GM18499 (cell line): ENCODE data around the gene SLC13A3.

Experiments used
- ATAC-seq: cut with Tn5 transposase; IDR thresholded peaks from one replicate; pipeline ENCODE4 v1.9.1; 2021; ENCODE audit warnings: moderate number of reproducible peaks; ENCODE audit not compliant: insufficient read depth, unreplicated experiment

SLC13A3 gene, protein sequence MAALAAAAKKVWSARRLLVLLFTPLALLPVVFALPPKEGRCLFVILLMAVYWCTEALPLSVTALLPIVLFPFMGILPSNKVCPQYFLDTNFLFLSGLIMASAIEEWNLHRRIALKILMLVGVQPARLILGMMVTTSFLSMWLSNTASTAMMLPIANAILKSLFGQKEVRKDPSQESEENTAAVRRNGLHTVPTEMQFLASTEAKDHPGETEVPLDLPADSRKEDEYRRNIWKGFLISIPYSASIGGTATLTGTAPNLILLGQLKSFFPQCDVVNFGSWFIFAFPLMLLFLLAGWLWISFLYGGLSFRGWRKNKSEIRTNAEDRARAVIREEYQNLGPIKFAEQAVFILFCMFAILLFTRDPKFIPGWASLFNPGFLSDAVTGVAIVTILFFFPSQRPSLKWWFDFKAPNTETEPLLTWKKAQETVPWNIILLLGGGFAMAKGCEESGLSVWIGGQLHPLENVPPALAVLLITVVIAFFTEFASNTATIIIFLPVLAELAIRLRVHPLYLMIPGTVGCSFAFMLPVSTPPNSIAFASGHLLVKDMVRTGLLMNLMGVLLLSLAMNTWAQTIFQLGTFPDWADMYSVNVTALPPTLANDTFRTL

DNA sequence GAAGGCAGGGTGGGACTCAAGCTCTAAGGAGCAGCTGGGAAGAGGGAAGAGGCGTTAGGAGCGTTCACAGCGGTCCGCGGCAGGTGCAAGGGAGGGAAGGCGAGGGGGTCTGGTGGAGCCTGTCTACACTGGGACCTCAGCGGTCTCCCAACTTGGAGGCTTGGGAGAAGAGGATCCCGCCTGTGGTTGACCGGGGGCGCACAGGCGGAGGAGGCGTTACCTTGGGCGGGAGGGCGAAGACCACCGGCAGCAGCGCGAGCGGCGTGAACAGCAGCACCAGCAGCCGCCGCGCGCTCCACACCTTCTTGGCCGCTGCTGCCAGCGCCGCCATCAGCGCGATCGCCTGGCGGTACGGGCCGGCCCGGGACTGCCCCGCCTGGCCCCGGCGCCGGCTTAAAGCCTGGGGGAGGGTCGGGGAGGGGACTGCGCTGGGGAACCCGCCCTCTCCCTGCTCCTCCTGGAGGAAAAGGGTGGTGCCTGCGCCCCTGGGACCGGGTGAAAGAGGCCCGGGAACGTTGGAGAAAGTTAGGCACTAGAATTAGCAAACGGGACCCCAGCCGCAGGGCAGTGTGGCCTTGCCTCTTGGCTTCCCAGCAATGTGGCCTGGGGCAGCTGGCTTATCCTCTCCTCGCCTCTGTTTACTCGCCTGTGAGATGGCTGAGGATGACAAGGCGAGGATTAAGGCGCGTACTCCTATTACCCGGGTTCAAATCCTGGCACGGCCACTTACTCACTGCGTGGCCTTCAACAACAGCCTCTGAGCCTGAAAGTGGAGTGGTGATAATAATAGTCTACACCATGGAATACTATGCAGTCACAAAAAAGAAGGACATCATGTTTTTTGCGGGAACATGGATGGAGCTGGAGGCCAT is at the start of gene SLC13A3:
SLC13A3 (minus strand) TSS at position 369 of the 872 bp plus-strand sequence; CDS start at position 331, 38 bp downstream.
- ATAC-seq = no peak

DNA sequence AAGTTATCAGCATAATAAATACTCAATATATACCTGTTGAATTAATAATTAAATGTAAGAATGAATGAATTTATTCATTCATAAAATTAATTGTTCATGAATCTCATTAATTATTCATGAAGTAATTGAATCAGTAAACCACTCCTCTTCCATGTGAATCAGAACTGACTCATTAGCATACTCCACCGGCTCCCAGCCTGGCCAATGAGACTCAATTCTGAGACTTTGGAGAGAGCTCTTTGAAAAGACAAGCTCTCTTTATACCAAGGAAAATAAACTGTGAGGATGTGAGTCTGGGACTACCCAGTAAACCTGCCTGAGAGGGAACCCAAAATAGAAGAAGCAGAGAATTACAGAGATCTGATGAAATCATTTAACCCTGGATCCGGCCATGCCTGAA is 49.8 kb upstream of the SLC13A3 start:
- no peak for ATAC-seq

DNA sequence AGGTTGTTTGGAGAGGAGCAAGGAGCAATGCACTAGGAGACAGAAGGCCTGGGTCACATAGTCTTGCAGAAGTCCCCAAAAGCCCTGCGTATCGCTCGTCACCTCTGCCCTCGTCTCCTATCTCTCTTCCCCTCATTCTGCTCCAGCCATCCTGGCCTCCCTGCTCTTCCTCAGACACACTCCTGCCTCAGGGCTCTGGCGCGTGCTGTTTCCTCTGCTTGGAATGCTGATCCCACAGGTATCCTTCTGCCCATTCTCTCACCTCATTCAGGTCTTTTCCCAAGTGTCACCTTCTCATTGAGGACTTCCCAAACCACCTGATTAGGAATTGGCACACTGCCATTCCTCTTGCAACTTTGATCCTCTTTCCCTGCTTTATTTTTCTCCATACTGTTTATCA is 49.2 kb upstream of the SLC13A3 start:
- ATAC-seq = no peak

DNA sequence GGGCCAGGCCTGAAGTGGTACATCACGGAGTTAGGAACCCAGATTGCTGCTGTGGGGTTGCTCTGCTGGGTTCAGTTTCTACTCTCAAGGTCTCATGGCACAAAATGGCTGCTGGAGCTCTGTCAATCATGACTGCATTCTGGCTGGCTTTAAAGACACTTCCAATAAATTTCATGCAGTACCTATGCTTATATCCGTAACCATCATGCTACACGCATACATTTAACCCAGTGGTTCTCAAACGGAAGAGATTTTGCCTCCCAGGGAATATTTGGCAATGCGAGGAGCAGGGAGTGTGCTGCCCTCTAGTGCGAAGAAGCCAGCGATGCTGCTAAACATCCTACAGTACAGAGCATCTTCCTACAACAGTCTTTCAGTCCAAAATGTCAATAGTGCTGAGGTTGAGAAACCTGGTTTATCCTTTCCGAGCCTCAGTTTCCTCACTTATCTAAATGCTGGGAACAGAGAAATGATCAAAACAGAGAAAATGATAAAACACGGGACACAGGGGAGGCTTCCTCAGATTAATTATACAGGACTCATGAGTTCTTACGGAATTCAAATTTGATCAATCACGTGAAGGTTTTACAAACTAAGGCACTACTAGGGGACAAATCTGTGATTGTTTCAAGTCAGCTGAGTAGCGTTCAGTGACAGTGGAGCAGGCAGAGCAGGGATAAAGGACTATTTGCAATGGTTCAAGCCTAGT is 48.5 kb upstream of the SLC13A3 start:
- ATAC-seq = no peak

DNA sequence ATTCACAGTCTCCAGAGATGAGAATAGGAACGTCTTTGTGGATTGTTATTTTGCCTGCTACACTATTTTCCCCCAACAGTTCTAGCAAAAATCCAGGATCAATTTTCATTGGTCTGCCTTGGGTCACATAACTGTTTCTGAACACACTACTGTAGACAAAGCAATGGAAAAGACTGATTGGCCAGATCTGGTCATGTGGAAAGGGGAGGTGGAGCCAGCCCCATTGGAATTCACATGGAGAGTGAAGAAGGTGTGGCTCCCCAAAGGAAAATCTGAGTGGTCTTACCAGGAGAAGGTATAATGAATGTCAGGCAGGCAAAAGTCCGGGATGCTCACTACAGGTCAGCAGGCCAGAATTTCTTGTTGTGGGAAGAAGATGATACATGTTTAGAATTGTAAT is 47.5 kb upstream of the SLC13A3 start:
- no peak for ATAC-seq

DNA sequence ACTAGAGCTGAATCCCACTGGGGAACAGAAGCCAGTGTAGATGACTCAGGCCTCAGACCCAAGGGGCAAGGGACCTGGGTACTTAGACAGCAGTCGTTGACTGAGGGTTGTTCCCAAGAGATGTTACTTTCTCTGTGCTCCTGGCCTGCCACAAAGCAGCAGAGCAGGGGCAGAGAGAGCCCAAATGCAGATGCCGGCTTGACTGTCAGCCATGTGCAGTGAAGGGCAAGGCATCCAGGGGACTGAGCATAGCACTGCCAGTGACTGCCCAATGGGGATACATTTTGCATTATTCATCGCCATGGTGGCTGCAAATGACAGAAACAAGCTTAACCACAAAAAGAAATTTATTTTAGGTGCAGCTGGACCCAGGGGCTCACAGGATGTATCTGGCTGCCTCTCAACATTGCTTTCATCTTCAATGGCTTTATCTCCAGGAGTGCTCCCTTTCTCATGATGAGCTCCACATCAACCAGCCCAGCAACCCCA is 45.6 kb upstream of the SLC13A3 start:
- no peak for ATAC-seq

DNA sequence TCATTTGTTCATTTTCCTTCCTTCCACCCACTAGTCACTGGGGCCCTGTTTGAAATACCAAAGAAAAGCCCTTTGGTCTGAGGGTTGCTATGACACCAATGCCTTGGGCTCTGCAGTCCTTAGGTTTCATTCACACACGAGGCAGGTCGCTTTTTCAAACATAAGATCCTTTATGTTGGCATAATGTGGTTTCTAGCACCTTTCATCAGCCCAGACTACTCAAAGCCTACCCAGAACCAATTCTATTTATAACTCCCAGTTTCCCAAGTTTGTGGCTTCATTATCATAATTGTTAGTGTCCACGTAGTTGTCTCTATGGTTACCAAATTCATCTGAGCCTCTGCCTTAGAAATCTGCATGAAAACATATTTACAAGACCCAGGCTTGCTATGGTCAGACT is 44.6 kb upstream of the SLC13A3 start:
- ATAC-seq = no peak

DNA sequence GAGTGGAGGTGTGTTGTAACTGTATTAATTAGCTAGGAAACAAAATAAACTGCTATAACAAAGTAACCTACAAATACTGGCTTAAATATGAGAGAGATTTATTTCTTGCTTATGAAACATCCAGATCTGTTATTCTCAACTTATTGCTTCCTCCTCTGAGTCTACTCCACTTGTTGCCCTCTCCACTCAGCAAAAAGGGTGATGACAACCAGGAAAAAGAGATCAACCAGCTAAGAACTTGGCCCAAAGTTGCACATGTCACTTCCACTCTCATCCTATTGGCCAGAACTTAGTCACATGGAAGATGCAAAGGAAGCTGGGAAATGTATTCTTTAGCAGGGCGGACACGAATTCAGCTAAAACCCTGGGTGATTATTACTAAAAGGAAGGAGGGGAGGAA is 43.2 kb upstream of the SLC13A3 start:
- no peak for ATAC-seq

DNA sequence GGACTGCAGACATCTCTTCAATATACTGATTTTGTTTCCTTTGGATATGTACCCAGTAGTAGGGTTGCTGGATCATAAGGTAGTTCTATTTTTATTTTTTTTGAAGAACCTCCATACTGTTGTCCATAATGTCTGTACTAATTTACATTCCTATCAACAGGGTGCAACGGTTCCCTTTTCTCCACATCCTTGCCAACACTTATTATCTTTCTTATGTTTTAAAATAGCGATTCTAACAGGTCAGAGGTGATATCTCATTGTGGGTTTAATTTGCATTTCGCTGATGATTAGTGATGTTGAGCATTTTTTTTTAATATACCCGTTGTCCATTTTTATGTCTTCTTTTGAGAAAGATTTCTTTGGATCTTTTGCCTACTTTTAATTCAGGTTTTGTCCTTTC is 39.9 kb upstream of the SLC13A3 start:
- ATAC-seq = no peak

DNA sequence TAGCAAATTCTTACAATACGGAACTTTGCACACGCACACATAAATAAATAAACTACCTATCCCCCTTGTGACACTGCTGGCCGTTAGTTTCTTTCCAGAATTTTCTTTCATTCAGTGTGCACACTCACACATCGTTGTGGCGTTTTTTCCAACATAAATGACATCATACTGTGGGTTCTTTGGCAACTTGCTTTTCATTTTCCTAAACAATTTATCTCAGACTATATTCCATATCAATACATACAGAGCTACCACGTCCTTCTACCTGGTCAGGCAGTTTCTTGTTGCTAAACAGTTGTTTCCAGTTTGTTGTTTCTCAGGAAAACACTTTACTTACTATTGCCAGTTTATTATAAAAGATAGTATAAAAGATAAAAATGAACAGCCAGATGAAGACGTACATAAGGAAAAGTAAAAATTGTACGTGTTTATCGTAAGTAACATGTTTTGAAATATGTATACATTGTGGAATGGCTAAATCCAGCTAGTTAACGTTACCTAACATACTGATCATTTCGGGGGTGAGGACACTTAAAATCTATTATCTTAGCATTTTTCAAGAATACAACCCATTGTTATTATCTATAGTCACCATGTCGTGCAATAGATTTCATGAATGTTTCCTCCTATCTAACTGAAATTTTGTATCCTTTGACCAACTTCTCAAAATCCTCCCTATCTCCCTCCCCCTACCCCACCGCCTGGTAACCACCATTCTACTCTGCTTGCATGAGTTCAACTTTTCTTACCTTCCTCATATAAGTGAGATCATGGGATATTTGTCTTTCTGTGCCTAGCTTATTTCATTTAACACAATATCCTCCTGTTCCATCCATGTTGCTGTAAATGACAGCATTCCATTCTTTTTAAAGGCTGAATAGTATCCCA is 39.2 kb upstream of the SLC13A3 start:
- ATAC-seq = no peak

DNA sequence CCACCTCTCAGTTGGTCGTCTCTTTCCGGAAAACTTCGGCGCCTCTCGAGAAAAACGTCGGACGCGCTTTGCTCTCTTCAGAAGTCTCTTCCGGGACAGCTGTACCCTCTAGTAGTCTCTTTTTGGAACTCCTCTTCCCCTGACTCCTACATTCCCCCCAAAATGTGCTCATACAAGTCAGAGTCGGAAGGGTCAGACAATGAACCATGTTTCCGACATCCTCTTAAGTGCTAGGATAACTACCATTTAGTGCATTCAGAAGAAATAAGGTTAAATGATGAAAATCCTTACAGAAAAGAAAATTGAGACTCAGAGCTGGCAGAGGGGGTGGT is 38.5 kb upstream of the SLC13A3 start:
- no peak for ATAC-seq

DNA sequence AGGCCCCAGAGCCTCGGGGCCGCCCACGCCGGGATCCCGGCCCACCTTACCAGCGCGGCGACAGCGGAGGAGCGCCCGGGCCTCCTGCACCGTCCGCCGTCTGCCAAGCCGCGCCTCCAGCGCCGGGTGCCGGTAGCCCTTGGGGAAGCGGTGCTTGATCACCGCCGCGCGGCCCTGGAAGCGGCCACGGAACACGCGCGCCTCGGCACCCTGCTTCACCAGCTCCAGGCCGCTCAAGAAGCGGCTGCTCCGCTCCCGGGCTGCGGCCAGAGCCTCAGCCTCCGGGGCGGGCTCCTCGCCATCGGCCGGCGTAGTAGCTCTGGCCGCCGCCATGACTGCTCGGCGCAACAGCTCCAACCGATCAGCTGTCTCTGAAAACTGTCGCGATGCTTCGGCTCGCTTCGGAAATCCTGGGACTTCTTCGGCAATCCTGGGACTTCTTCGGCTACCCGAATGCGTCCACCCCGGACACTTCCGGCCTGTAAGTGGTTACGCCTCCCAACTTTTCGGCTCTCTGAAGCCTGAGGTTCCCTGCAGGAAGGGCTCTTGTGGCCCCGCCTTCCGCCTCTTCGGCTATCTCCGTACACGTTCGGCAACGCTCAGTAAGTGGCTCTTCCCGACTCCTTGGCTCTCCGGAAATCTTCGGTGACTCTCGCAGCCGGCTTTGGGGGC is 38.0 kb upstream of the SLC13A3 start, which contains the start of gene TP53RK:
TP53RK (minus strand) TSS at position 363 of the 672 bp plus-strand sequence; CDS start at position 333, 30 bp downstream.
- peak; percentile 71 for ATAC-seq

DNA sequence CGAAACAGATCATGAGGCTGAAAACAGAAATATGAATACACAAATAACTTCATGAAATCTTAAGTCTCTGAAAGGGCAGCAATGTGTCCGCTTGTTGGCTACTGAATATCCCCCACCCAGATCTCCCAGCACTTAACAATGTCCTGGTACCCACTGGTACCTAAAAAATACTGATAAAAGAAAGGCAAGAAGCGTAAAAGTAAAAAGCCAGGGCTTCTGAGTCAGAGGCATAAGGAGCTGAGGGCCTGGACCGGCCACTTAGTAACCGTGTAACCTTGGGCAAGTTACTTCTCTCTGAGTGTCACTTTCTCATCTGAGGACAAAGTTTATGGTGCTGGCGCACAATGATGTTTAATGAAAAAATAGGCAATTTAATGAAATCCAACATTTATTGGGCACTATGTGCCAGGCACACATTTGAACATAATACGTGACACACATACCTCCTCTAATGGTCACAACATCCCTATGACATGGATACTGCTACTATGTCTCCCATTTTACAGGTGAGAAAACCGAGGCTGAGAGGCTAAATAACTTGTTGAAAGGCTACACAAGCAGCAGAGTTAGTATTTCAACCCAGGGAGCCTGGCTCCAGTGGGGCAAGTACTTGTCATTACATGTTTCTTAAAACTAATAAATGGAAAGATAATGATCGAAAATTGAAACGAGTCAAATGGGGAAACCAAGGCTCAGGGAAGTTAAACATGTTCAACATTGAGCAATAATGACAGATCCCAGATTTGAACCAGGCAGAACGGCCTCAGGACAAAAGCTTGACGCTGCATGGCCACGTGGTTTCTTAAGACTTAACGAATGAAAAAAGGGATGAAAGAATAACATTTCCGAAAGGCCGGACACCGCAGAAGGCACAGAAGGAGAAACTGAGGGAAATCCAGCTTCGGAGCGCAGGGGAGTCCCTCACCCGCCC is 37.2 kb upstream of the SLC13A3 start:
- no peak for ATAC-seq

DNA sequence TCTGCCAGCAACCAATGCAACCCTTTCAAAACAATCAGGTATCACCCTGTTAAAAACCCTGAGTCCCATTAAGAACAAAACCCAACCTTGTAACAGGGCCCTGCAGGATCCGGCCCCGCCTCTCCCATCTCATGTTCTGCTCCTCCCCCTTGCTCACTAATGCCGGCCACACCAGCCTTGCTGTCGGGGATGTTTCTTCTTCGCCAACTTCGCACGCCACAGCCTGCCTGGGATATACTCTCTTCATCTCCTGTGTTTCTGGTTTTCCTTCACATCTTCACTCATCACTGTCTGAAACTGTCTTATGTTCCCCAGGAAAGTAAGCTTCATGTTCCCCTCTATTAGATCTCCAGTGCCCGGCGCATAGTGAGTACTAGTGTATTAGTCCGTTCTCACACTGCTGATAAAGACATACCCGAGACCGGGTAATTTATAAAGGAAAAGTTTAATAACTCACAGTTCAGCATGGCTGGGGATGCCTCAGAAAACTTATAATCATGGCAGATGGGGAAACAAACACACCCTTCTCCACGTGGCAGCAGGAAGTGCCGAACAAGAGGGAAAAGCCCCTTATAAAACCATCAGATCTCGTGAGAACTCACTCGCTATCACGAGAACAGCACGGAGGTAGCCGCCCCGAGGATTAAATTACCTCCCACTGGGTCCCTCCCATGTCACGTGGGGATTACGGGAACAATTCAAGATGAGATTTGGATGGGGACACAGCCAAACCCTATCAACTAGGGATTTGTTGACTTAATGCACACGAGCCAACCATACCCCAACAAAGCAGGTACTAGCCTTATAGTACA is 32.9 kb upstream of the SLC13A3 start:
- ATAC-seq = no peak

DNA sequence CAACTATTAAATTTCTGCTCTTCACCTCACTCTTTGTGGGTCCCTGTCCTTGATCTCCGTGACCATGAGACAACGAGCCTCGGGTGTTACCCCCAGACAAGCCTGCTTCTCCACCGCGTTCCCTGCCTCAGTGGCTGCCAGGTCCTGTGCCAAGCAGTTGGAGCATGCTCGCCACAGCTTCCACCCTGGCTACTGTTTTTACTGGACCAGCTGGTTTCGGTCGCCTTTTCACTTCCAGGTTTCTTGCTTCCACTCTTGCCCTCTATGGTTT is 32.3 kb upstream of the SLC13A3 start:
- no peak for ATAC-seq

DNA sequence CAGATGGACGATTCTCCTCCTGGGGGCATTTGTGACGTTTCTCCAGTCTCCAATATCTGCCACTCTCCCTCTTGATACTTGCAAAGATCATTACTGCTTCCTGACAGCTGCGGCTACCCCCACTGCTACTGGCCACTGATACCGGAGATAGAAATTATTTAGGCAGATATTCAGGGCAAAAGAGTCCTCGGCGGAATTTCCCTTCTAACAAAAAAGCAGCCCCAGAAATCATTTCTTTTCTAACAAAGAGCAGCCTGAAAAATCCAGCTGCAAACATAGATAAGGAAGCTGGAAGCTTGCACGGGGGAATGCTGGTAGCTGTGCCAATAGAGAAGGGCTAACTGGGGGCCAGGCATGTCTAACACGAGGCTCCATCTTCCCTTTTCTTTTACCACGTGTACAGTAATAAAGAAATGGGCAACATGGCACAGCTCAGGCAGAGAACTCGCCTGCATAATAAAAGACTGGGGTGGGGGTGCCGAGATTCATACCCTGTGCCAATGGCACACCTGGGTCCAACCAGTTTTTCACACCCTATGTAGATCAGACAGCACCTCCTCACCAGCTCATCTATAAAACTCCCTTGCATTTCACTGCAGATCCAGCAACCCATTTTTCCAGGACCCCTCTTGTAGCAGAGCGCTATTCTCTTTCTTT is 31.9 kb upstream of the SLC13A3 start:
- no peak for ATAC-seq
